ENCODE data around the gene CCDC127.

- TF ChIP-seq, protein P1, sequence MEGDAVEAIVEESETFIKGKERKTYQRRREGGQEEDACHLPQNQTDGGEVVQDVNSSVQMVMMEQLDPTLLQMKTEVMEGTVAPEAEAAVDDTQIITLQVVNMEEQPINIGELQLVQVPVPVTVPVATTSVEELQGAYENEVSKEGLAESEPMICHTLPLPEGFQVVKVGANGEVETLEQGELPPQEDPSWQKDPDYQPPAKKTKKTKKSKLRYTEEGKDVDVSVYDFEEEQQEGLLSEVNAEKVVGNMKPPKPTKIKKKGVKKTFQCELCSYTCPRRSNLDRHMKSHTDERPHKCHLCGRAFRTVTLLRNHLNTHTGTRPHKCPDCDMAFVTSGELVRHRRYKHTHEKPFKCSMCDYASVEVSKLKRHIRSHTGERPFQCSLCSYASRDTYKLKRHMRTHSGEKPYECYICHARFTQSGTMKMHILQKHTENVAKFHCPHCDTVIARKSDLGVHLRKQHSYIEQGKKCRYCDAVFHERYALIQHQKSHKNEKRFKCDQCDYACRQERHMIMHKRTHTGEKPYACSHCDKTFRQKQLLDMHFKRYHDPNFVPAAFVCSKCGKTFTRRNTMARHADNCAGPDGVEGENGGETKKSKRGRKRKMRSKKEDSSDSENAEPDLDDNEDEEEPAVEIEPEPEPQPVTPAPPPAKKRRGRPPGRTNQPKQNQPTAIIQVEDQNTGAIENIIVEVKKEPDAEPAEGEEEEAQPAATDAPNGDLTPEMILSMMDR (IDR thresholded peaks at IDR 0.05; ENCODE audit: low read depth, low read length, poor library complexity, severe bottlenecking): no peak
- no peak for TF ChIP-seq EZH2phosphoT487 (IDR thresholded peaks at IDR 0.05; ENCODE audit: borderline replicate concordance, low read length)
These were observed 62.1 kb downstream of the CCDC127 start for GRCh38 chr5:155651-156410.

Measured in DOHH2 (cell line).